ENCODE results near the gene RNLS. TPM values are rescaled to one million over a fixed set of nuclear protein-coding genes. Genes with fewer than 3 reads are reported as not detected.
A peak's percentile ranks its signal among the peaks of the same experiment; 100 is the strongest.
"Not testable (repeated sequence)": the region's sequence is repeated elsewhere in the genome, so short reads cannot be mapped to it uniquely, and the experiment has no call there.

Gene RNLS
- total RNA-seq, 1 donor from 2014 or later = 13.3 TPM

DNA sequence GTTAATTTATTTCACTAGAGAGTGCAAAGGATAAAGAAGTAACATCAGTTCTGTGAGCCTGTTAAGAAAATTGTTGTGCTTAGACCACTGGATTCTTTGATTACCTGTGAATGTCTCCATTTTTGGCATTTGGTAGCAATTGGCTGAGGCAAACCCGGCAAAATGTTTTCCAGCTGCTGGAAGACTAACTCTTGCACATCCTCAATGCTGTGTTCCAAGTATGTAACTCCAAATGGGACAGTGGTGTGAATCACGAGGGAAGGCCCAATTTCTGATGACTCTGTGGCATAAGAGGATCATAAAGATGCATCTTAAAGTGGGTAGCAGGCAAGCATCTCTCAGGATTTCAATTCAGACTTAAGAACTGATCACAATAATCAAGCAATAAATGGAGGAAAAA, 268.8 kb downstream of the RNLS start:
- H3K36me3 ChIP-seq = no peaks in the 10 kb centered on the region
- H3K27me3 ChIP-seq = no peaks in the 10 kb centered on the region
- no peaks in the 10 kb centered on the region for H3K9me3 ChIP-seq
- H3K4me1 ChIP-seq = peaks cover 13% of the 10 kb centered on the region
- DNase-seq (ENCODE audit: extremely low spot score in 2 of 2) = peak in 1 of 2 donors; percentile 87
- peak overlapping the region; percentile 58 for H3K27ac ChIP-seq
- no peak for TF ChIP-seq POLR2AphosphoS5 (IDR thresholded peaks at IDR 0.05; ENCODE audit: insufficient read depth in 1 of 2, low read depth in 1 of 2)
- TF ChIP-seq POLR2A (IDR thresholded peaks at IDR 0.05) = no peak
- TF ChIP-seq, protein P1, sequence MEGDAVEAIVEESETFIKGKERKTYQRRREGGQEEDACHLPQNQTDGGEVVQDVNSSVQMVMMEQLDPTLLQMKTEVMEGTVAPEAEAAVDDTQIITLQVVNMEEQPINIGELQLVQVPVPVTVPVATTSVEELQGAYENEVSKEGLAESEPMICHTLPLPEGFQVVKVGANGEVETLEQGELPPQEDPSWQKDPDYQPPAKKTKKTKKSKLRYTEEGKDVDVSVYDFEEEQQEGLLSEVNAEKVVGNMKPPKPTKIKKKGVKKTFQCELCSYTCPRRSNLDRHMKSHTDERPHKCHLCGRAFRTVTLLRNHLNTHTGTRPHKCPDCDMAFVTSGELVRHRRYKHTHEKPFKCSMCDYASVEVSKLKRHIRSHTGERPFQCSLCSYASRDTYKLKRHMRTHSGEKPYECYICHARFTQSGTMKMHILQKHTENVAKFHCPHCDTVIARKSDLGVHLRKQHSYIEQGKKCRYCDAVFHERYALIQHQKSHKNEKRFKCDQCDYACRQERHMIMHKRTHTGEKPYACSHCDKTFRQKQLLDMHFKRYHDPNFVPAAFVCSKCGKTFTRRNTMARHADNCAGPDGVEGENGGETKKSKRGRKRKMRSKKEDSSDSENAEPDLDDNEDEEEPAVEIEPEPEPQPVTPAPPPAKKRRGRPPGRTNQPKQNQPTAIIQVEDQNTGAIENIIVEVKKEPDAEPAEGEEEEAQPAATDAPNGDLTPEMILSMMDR (IDR thresholded peaks at IDR 0.05) = no peak
- intact Hi-C loops (cut with DNase I) = no loop called here
- no peak overlapping the region for H3K4me3 ChIP-seq

DNA sequence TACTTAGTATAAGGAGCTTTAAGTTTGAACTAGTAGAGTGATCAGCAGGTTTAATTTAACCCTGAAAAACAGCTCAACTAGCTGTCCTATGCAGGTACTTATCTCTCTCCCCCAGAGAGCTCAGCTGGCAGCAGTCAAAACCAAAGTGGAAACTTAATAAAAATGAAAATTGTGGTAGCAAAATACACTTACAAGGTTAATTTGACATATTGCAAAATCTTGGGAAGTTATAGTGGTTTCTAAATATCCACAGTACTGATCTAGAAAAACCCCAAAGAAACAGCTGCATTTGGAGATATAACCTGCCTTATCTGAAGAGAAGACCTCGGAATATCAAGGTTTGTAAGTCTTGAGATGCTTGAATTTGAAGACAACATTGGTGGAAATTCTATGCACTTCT, 269.2 kb downstream of the RNLS start:
- TF ChIP-seq, protein P1 (IDR thresholded peaks at IDR 0.05) = no peak
- Histone ChIP-seq H3K9me3 (no peaks in the 10 kb centered on the region), H3K36me3 (no peaks in the 10 kb centered on the region), H3K27ac (peak overlapping the region; percentile 58), H3K4me3 (no peak overlapping the region), H3K4me1 (peaks cover 13% of the 10 kb centered on the region), H3K27me3 (no peaks in the 10 kb centered on the region)
- no peak for DNase-seq (ENCODE audit: extremely low spot score in 2 of 2)
- intact Hi-C loops (cut with DNase I) = no loop called here

- Histone ChIP-seq H3K36me3 (no peaks in the 10 kb centered on the region), H3K4me3 (no peak overlapping the region), H3K27me3 (no peaks in the 10 kb centered on the region), H3K9me3 (no peaks in the 10 kb centered on the region), H3K4me1 (peaks cover 13% of the 10 kb centered on the region), H3K27ac (peak overlapping the region; percentile 42)
- TF ChIP-seq POLR2A (IDR thresholded peaks at IDR 0.05) (no peak), POLR2AphosphoS5 (IDR thresholded peaks at IDR 0.05; ENCODE audit: insufficient read depth in 1 of 2, low read depth in 1 of 2) (peak; percentile 15 to 60)
- DNase-seq (ENCODE audit: extremely low spot score in 2 of 2) = no peak
- intact Hi-C loops (cut with DNase I) = no loop called here
Measured at GRCh38 chr10:88312855-88313254, 270.3 kb downstream of the RNLS start.

GRCh38 chr10:88311264-88311663, 271.9 kb downstream of the RNLS start:
- no peaks in the 10 kb centered on the region for H3K27me3 ChIP-seq
- peaks cover 12% of the 10 kb centered on the region for H3K4me1 ChIP-seq
- H3K36me3 ChIP-seq = no peaks in the 10 kb centered on the region
- intact Hi-C loops (cut with DNase I) = no loop called here
- no peak for TF ChIP-seq POLR2A (IDR thresholded peaks at IDR 0.05)
- TF ChIP-seq POLR2AphosphoS5 (IDR thresholded peaks at IDR 0.05; ENCODE audit: insufficient read depth in 1 of 2, low read depth in 1 of 2) = no peak
- TF ChIP-seq, protein P1 (IDR thresholded peaks at IDR 0.05) = no peak
- H3K27ac ChIP-seq = no peak overlapping the region
- H3K4me3 ChIP-seq = no peak overlapping the region
- no peak for DNase-seq (ENCODE audit: extremely low spot score in 2 of 2)
- no peaks in the 10 kb centered on the region for H3K9me3 ChIP-seq

DNA sequence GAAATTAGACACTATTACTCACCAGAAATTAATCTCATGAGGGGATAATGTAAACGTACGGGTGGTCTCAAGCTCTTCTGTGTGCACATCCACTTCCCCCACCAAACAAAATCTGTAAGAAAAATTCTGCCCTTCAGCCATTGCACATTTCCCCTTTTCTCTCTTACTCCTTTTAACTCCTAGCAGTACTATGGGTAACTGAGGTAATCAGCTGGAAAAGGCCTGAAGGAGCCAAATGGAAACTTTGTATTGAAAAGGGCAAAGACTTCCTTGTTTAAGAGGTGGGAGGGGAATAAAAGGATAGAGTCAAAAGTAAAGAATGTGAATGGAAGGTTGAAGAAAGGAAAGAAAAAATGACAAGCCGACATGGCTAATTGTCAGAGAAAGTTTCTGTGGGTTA, 273.8 kb downstream of the RNLS start:
- no peak for DNase-seq (ENCODE audit: extremely low spot score in 2 of 2)
- intact Hi-C loops (cut with DNase I) = loop anchor here (5.0 kb wide), 1 partner anchor 193 kb away; no protein-coding TSS in a partner anchor
- Histone ChIP-seq H3K36me3 (no peaks in the 10 kb centered on the region), H3K27ac (no peak overlapping the region), H3K9me3 (no peaks in the 10 kb centered on the region), H3K27me3 (no peaks in the 10 kb centered on the region), H3K4me3 (no peak overlapping the region), H3K4me1 (no peaks in the 10 kb centered on the region)
- no peak for TF ChIP-seq POLR2A (IDR thresholded peaks at IDR 0.05)
- TF ChIP-seq POLR2AphosphoS5 (IDR thresholded peaks at IDR 0.05; ENCODE audit: insufficient read depth in 1 of 2, low read depth in 1 of 2) = no peak

DNA sequence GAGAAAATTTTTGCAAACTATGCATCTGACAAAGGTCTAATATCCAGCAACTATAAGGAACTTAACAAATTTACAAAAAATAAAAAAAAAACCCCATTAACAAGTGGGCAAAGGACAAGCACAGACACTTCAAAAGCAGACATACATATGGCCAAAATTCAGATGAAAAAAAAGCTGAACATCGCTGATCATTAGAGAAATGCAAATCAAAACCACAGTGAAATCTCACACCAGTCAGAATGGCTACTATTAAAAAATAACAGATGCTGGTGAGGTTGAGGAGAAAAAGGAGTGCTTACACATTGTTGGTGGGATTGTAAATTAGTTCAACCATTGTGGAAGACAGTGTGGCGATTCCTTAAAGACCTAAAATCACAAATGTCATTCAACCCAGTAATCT, 274.8 kb downstream of the RNLS start:
- H3K27me3 ChIP-seq; H3K27ac ChIP-seq; H3K4me1 ChIP-seq; H3K36me3 ChIP-seq; DNase-seq (ENCODE audit: extremely low spot score in 2 of 2); H3K4me3 ChIP-seq; H3K9me3 ChIP-seq: not testable (repeated sequence)
- intact Hi-C loops (cut with DNase I) = loop anchor here (5.0 kb wide), 1 partner anchor 194 kb away; no protein-coding TSS in a partner anchor

DNA sequence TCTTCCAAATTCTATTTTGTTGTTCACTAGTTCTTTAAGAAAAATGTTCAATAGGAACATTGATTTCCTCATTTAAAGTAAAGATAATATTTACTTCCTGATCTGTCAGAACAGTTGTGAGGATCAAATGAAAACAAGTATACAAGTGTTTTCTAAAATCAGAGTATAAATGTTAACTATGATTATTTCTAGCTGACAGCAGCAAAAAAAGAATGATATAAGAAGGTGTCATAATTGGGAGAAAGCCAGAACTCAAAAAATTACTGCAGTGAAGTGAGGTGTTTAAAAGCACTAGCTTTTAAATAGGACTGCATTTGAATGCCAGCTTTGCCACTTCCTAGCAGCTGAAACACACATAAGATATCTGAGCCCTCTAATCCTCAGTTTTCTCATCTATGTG, 283.3 kb downstream of the RNLS start:
- Histone ChIP-seq H3K27ac (no peak overlapping the region), H3K36me3 (no peaks in the 10 kb centered on the region), H3K4me3 (no peak overlapping the region), H3K27me3 (no peaks in the 10 kb centered on the region), H3K4me1 (no peaks in the 10 kb centered on the region), H3K9me3 (no peaks in the 10 kb centered on the region)
- intact Hi-C loops (cut with DNase I) = no loop called here
- TF ChIP-seq POLR2A (IDR thresholded peaks at IDR 0.05) (no peak), POLR2AphosphoS5 (IDR thresholded peaks at IDR 0.05; ENCODE audit: insufficient read depth in 1 of 2, low read depth in 1 of 2) (no peak)
- TF ChIP-seq, protein P1 (IDR thresholded peaks at IDR 0.05) = no peak
- no peak for DNase-seq (ENCODE audit: extremely low spot score in 2 of 2)

All from vagina (tissue), 2 donors.